MM.1S (cell line): ENCODE results near the gene WIPF2.

ENCODE experiments used
- DNase-seq: peaks from one replicate; pipeline ENCODE4 v3.0.0-alpha.2; 2015
- H2AFZ ChIP-seq: fragments of 300-600 bp; sonication (generic); 2 replicates; pipeline ENCODE4 v1.6.0; 2016; ENCODE audit warnings: antibody characterized with exemption, low read length
- H3F3A ChIP-seq: fragments of 300-600 bp; sonication (generic); 2 replicates; pipeline ENCODE4 v1.6.1; 2016; ENCODE audit warnings: mild to moderate bottlenecking, antibody characterized with exemption, low read length, moderate library complexity, mixed read lengths; ENCODE audit not compliant: insufficient read depth
- H3K27ac ChIP-seq: fragments of 300-600 bp; sonication (generic); 2 replicates; pipeline ENCODE4 v1.5.1; 2016; ENCODE audit warnings: mild to moderate bottlenecking, low read length
- H3K27me3 ChIP-seq: fragments of 300-600 bp; sonication (generic); replicated peaks from 2 replicates; pipeline ENCODE4 v1.6.0; 2016; ENCODE audit warnings: low read length; ENCODE audit not compliant: insufficient read depth
- H3K36me3 ChIP-seq: fragments of 300-600 bp; sonication (generic); replicated peaks from 2 replicates; pipeline ENCODE4 v1.6.1; 2016; ENCODE audit warnings: mild to moderate bottlenecking, low read length, mixed read lengths; ENCODE audit not compliant: insufficient read depth
- H3K4me1 ChIP-seq: fragments of 300-600 bp; sonication (generic); 2 replicates; pipeline ENCODE4 v1.6.1; 2016; ENCODE audit warnings: low read length, mixed read lengths
- H3K4me2 ChIP-seq: fragments of 300-600 bp; sonication (generic); 2 replicates; pipeline ENCODE4 v1.6.0; 2016; ENCODE audit warnings: low read depth, low read length
- H3K4me3 ChIP-seq: fragments of 300-600 bp; sonication (generic); 2 replicates; pipeline ENCODE4 v1.5.1; 2016; ENCODE audit warnings: low read length, mixed read lengths
- H3K79me2 ChIP-seq: fragments of 300-600 bp; sonication (generic); 2 replicates; pipeline ENCODE4 v1.6.1; 2016; ENCODE audit warnings: mixed run types, low read length, mixed read lengths
- H3K9ac ChIP-seq: fragments of 300-600 bp; sonication (generic); 2 replicates; pipeline ENCODE4 v1.6.1; 2016; ENCODE audit warnings: low read length, mixed read lengths
- H3K9me2 ChIP-seq: fragments of 300-600 bp; sonication (generic); replicated peaks from 2 replicates; pipeline ENCODE4 v1.6.1; 2016; ENCODE audit warnings: mild to moderate bottlenecking, low read length, mixed read lengths; ENCODE audit not compliant: insufficient read depth
- H3K9me3 ChIP-seq: fragments of 300-600 bp; sonication (generic); replicated peaks from 2 replicates; pipeline ENCODE4 v1.6.1; 2016; ENCODE audit warnings: mild to moderate bottlenecking, low read length, mixed read lengths; ENCODE audit not compliant: insufficient read depth
- H4K20me1 ChIP-seq: fragments of 300-600 bp; sonication (generic); 2 replicates; pipeline ENCODE4 v1.6.1; 2016; ENCODE audit warnings: mild to moderate bottlenecking, low read length, moderate library complexity, mixed read lengths; ENCODE audit not compliant: insufficient read depth
- EZH2 ChIP-seq: fragments of 300-600 bp; sonication (generic); optimal IDR thresholded peaks from 2 replicates; pipeline ENCODE3; 2017; ENCODE audit warnings: low read depth, mild to moderate bottlenecking, antibody characterized with exemption, low read length, mixed read lengths
- EZH2phosphoT487 ChIP-seq: fragments of 300-600 bp; sonication (generic); IDR thresholded peaks from 2 replicates; pipeline ENCODE4 v1.6.1; 2018; ENCODE audit warnings: antibody characterized with exemption, low read length
- TF ChIP-seq, protein P1 (sequence below): fragments of 300-600 bp; sonication (generic); IDR thresholded peaks from 2 replicates; pipeline ENCODE4 v1.5.1; 2016; ENCODE audit warnings: antibody characterized with exemption, low read length, mixed read lengths

Gene WIPF2

DNA sequence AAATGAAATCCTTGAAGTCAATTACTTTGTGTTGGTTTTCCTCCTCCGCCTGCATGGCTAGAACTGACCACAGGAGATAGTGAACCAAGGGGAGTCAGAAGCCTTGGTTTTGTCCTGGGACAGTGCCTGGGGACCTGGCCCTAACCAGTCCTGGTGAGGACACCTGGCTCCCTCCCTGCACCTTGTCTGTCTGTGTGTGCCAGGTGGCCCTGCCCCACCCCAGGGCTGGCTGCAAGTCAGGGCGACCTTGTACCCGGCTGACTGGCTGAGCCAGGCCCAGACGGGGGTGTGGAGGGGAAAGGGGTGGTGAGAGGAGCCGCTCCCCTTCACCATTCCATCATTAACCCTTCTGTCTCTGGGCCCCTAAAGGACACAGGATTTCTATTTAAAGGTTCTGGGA lies 38.4 kb upstream of the WIPF2 start:
- Histone ChIP-seq H3K9me2 (no peaks in the 10 kb centered on the region), H3K79me2 (no peaks in the 10 kb centered on the region), H3K4me1 (0 out of 2 replicates have a peak, but pooled peaks cover 5% of the 10 kb centered on the region), H3K36me3 (no peaks in the 10 kb centered on the region), H3K4me2 (no peak overlapping the region), H3K4me3 (no peak overlapping the region), H4K20me1 (no peaks in the 10 kb centered on the region), H3K27ac (no peak overlapping the region), H3K9me3 (no peaks in the 10 kb centered on the region), H3K27me3 (no peaks in the 10 kb centered on the region), H3F3A (no peaks in the 10 kb centered on the region; the same call in 1 of the 2 replicates), H2AFZ (no peak overlapping the region), H3K9ac (no peak overlapping the region)
- TF ChIP-seq EZH2, result no peak
- no peak for TF ChIP-seq EZH2phosphoT487
- TF ChIP-seq, protein P1, sequence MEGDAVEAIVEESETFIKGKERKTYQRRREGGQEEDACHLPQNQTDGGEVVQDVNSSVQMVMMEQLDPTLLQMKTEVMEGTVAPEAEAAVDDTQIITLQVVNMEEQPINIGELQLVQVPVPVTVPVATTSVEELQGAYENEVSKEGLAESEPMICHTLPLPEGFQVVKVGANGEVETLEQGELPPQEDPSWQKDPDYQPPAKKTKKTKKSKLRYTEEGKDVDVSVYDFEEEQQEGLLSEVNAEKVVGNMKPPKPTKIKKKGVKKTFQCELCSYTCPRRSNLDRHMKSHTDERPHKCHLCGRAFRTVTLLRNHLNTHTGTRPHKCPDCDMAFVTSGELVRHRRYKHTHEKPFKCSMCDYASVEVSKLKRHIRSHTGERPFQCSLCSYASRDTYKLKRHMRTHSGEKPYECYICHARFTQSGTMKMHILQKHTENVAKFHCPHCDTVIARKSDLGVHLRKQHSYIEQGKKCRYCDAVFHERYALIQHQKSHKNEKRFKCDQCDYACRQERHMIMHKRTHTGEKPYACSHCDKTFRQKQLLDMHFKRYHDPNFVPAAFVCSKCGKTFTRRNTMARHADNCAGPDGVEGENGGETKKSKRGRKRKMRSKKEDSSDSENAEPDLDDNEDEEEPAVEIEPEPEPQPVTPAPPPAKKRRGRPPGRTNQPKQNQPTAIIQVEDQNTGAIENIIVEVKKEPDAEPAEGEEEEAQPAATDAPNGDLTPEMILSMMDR, result no peak
- DNase-seq, result no peak

DNA sequence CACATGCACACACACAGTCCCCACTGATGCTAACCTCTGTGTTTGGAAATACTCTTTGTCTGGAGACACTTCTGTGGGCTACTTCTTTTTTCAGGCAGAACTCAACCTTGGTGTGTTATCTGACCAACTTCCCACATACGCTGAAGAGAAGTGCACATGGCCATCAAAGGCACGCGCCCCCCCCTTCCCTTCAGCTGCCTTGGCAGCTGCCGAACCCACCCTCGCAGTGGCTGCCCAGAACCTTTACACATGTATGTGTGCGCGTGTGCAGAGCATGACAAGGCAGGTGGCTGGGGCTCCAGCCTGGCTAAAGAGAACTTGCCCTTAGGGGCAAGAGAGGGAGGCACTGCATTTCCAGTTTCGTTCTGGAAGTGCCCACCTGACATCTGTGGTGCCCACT lies 37.9 kb upstream of the WIPF2 start:
- no peaks in the 10 kb centered on the region for H3K79me2 ChIP-seq
- H3K9me2 ChIP-seq, result no peaks in the 10 kb centered on the region
- no peak overlapping the region for H2AFZ ChIP-seq
- 0 out of 2 replicates have a peak, but pooled peaks cover 5% of the 10 kb centered on the region for H3K4me1 ChIP-seq
- H3K9me3 ChIP-seq, result no peaks in the 10 kb centered on the region
- H3K27ac ChIP-seq, result no peak overlapping the region
- H3K9ac ChIP-seq, result no peak overlapping the region
- no peak overlapping the region for H3K4me3 ChIP-seq
- no peaks in the 10 kb centered on the region; the same call in 1 of the 2 replicates for H3F3A ChIP-seq
- TF ChIP-seq EZH2phosphoT487 (no peak), EZH2 (no peak)
- TF ChIP-seq, protein P1, result no peak
- H3K4me2 ChIP-seq, result no peak overlapping the region
- no peak for DNase-seq
- H4K20me1 ChIP-seq, result no peaks in the 10 kb centered on the region
- no peaks in the 10 kb centered on the region for H3K36me3 ChIP-seq
- no peaks in the 10 kb centered on the region for H3K27me3 ChIP-seq

DNA sequence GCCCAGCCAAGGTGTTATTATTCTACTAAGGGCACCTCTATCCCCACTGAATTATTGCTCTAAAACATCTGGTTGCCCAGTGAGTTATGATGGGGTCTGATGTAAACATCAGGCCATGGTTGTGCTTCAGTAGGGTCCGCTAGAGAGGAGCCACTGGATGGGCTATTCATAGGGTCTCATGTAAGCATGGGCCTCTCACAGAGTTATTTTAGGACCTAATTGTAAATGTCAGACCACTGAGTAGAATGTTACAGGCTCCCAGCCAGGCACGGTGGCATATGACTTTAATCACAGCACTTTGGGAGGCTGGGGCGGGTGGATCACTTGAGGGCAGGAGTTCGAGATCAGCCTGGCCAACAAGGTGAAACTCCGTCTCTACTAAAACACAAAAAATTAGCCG lies 36.5 kb upstream of the WIPF2 start:
- H3K27me3 ChIP-seq, result no peaks in the 10 kb centered on the region
- H4K20me1 ChIP-seq, result no peaks in the 10 kb centered on the region
- TF ChIP-seq EZH2 (no peak), EZH2phosphoT487 (no peak)
- TF ChIP-seq, protein P1, result no peak

More for the DNA sequence above, 36.5 kb upstream of the WIPF2 start:
- H3F3A ChIP-seq, result no peaks in the 10 kb centered on the region
- no peak overlapping the region for H3K27ac ChIP-seq
- H3K79me2 ChIP-seq, result no peaks in the 10 kb centered on the region
- no peak for DNase-seq
- no peaks in the 10 kb centered on the region for H3K9me2 ChIP-seq
- no peaks in the 10 kb centered on the region for H3K4me1 ChIP-seq
- no peak overlapping the region for H2AFZ ChIP-seq
- H3K9ac ChIP-seq, result no peak overlapping the region
- H3K9me3 ChIP-seq, result no peaks in the 10 kb centered on the region
- no peaks in the 10 kb centered on the region for H3K36me3 ChIP-seq
- no peak overlapping the region for H3K4me2 ChIP-seq
- H3K4me3 ChIP-seq, result no peak overlapping the region
